ENCODE data around the gene FOXF1. TPM values are rescaled to one million over a fixed set of nuclear protein-coding genes. Genes with fewer than 3 reads are reported as not detected.
A peak's percentile ranks its signal among the peaks of the same experiment; 100 is the strongest.

The FOXF1 gene
- total RNA-seq, 2 experiments from 2014 or later: not detected

- Mint-ChIP-seq H3K4me3 (no peak overlapping the region), H3K4me1 (peaks cover 11% of the 10 kb centered on the region), H3K9me3 (no peaks in the 10 kb centered on the region), H3K36me3 (ENCODE audit: low read depth) (no peaks in the 10 kb centered on the region), H3K27me3 (peaks cover 88% of the 10 kb centered on the region), H3K27ac (no peak overlapping the region)
- POLR2A ChIA-PET: no interaction called here
- DNase-seq: no peak
- CTCF ChIA-PET: no interaction called here
These were observed 6.5 kb upstream of the FOXF1 start for GRCh38 chr16:86503830-86504229.

- H3K4me3 Mint-ChIP-seq: no peak overlapping the region
- CTCF ChIA-PET: no interaction called here
- POLR2A ChIA-PET: no interaction called here
These were observed 5.8 kb upstream of the FOXF1 start for GRCh38 chr16:86504315-86505184.

GRCh38 chr16:86505185-86505898 lies 5.0 kb upstream of the FOXF1 start:
- H3K4me1 Mint-ChIP-seq: peaks cover 16% of the 10 kb centered on the region
- ChIA-PET POLR2A (no interaction called here), CTCF (no interaction called here)
- no peaks in the 10 kb centered on the region for H3K36me3 Mint-ChIP-seq (ENCODE audit: low read depth)
- peaks cover 81% of the 10 kb centered on the region for H3K27me3 Mint-ChIP-seq
- no peak for DNase-seq
- H3K27ac Mint-ChIP-seq: no peak overlapping the region
- no peak overlapping the region for H3K4me3 Mint-ChIP-seq
- H3K9me3 Mint-ChIP-seq: no peaks in the 10 kb centered on the region

More at GRCh38 chr16:86504315-86505184, 5.8 kb upstream of the FOXF1 start:
- Mint-ChIP-seq H3K4me1 (peaks cover 16% of the 10 kb centered on the region), H3K36me3 (ENCODE audit: low read depth) (no peaks in the 10 kb centered on the region), H3K27ac (no peak overlapping the region), H3K9me3 (no peaks in the 10 kb centered on the region), H3K27me3 (peaks cover 88% of the 10 kb centered on the region)
- DNase-seq: no peak

- ChIA-PET POLR2A (interaction anchor here (0.6 to 0.8 kb wide), 2 partner anchors 212 to 727 kb away, joined by 3 read pairs; no protein-coding TSS in a partner anchor), CTCF (interaction anchor here (2.6 kb wide), 1 partner anchor 11 kb away, joined by 7 read pairs; no protein-coding TSS in a partner anchor)
- H3K4me3 Mint-ChIP-seq: no peak overlapping the region
- H3K36me3 Mint-ChIP-seq (ENCODE audit: low read depth): no peaks in the 10 kb centered on the region
- peaks cover 17% of the 10 kb centered on the region for H3K4me1 Mint-ChIP-seq
- no peaks in the 10 kb centered on the region for H3K9me3 Mint-ChIP-seq
- H3K27ac Mint-ChIP-seq: peak overlapping the region; percentile 2
- H3K27me3 Mint-ChIP-seq: peaks cover 76% of the 10 kb centered on the region
- no peak for DNase-seq
These were observed 4.1 kb upstream of the FOXF1 start for GRCh38 chr16:86505899-86506864.

- POLR2A ChIA-PET: no interaction called here
- Mint-ChIP-seq H3K4me3 (peak overlapping the region; percentile 4), H3K36me3 (ENCODE audit: low read depth) (no peaks in the 10 kb centered on the region), H3K9me3 (no peaks in the 10 kb centered on the region), H3K27me3 (peaks cover 69% of the 10 kb centered on the region), H3K4me1 (peaks cover 19% of the 10 kb centered on the region), H3K27ac (peak overlapping the region; percentile 50)
- CTCF ChIA-PET: interaction anchor here (2.6 kb wide), 1 partner anchor 10 kb away, joined by 7 read pairs; no protein-coding TSS in a partner anchor
- no peak for DNase-seq
These were observed 2.9 kb upstream of the FOXF1 start for GRCh38 chr16:86507173-86508027.

- no peak for DNase-seq
- peak overlapping the region; percentile 64 for H3K27ac Mint-ChIP-seq
- POLR2A ChIA-PET: no interaction called here
- H3K4me1 Mint-ChIP-seq: peaks cover 19% of the 10 kb centered on the region
- CTCF ChIA-PET: interaction anchor here (2.6 kb wide), 1 partner anchor 9 kb away, joined by 7 read pairs; no protein-coding TSS in a partner anchor
- peak overlapping the region; percentile 63 for H3K4me3 Mint-ChIP-seq
- no peaks in the 10 kb centered on the region for H3K36me3 Mint-ChIP-seq (ENCODE audit: low read depth)
- H3K27me3 Mint-ChIP-seq: peaks cover 68% of the 10 kb centered on the region
- H3K9me3 Mint-ChIP-seq: no peaks in the 10 kb centered on the region
These were observed 2.0 kb upstream of the FOXF1 start for GRCh38 chr16:86508028-86508946.

GRCh38 chr16:86508947-86509758 lies 1.2 kb upstream of the FOXF1 start:
- POLR2A ChIA-PET: no interaction called here
- H3K27me3 Mint-ChIP-seq: peaks cover 67% of the 10 kb centered on the region
- H3K4me1 Mint-ChIP-seq: peaks cover 19% of the 10 kb centered on the region
- H3K36me3 Mint-ChIP-seq (ENCODE audit: low read depth): no peaks in the 10 kb centered on the region
- peak overlapping the region; percentile 63 for H3K4me3 Mint-ChIP-seq
- no peaks in the 10 kb centered on the region for H3K9me3 Mint-ChIP-seq
- peak; percentile 18 for DNase-seq
- peak overlapping the region; percentile 64 for H3K27ac Mint-ChIP-seq
- CTCF ChIA-PET: no interaction called here

- POLR2A ChIA-PET: no interaction called here
- H3K4me1 Mint-ChIP-seq: peaks cover 19% of the 10 kb centered on the region
- H3K27ac Mint-ChIP-seq: no peak overlapping the region
- no peaks in the 10 kb centered on the region for H3K36me3 Mint-ChIP-seq (ENCODE audit: low read depth)
- H3K27me3 Mint-ChIP-seq: peaks cover 67% of the 10 kb centered on the region
- CTCF ChIA-PET: no interaction called here
- peak overlapping the region; percentile 63 for H3K4me3 Mint-ChIP-seq
- no peaks in the 10 kb centered on the region for H3K9me3 Mint-ChIP-seq
- DNase-seq: no peak
These were observed 415 bp upstream of the FOXF1 start for GRCh38 chr16:86509759-86510464.

GRCh38 chr16:86511317-86512161 lies 1.2 kb downstream of the FOXF1 start:
- Mint-ChIP-seq H3K27me3 (peaks cover 66% of the 10 kb centered on the region), H3K36me3 (ENCODE audit: low read depth) (no peaks in the 10 kb centered on the region), H3K4me3 (no peak overlapping the region), H3K27ac (no peak overlapping the region), H3K4me1 (peaks cover 13% of the 10 kb centered on the region), H3K9me3 (no peaks in the 10 kb centered on the region)
- no peak for DNase-seq
- POLR2A ChIA-PET: no interaction called here
- CTCF ChIA-PET: no interaction called here

Data from activated CD4-positive, alpha-beta T cell treated with anti-CD3 and anti-CD28 coated beads, Interleukin-2, amount 10 ng/mL, durations not matched to agents 7 days and 5 days (primary cell).